ENCODE results near the gene PFDN1. TPM values are rescaled to one million over a fixed set of nuclear protein-coding genes. Genes with fewer than 3 reads are reported as not detected.
A peak's percentile ranks its signal among the peaks of the same experiment; 100 is the strongest.
"Not testable (repeated sequence)": the region's sequence is repeated elsewhere in the genome, so short reads cannot be mapped to it uniquely, and the experiment has no call there.

PFDN1 gene, protein sequence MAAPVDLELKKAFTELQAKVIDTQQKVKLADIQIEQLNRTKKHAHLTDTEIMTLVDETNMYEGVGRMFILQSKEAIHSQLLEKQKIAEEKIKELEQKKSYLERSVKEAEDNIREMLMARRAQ
- 149 and 150 TPM in 2 replicates for total RNA-seq (2014; rRNA removed; shearing (Covaris generic); ENCODE audit: low replicate concordance)

DNA sequence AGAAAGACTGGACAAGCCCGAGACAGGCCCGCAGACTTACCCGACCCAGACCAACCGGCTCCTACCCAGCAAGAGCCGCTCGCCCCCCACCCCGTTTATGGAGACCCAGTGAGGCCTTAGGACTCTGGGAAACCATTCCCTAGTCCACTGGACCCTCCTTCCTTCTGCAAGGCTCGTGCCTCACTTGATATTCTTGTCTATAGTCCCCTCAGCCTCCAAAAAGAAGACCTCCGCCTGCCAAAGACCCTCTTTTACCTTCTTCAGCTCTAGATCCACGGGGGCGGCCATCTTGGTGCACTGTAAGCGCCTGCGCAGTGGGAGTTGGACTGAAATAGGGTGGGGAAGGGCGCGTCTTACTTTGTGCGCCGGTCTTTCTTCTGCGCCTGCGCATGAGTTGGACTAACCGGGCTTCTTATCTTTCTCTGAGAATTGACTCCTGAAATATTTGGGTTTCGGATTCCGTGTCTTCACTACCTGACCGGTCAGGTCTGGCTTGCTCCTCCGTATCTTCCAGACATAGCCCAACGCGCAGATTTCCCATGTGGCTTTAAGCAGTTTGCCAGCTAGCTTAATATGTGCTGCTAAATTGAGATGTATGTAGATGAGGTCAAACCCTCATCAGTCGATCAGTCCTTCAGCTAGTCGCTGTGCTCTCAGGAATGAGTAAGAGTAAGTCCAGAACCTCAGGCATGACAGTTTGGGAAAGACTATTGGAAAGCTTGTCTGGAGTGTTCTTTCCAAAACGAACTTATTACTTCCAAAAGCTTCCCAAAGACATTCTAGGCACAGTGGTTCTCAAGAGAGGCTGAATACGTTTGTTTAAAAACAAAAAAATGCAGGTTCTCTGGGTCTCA, at the start of gene PFDN1:
PFDN1 (minus strand) TSS at position 316 of the 854 bp plus-strand sequence; CDS start at position 288, 28 bp downstream.
- in situ Hi-C loops (cut with HindIII; ENCODE audit: low pct_unique_long_range_greater_than_20kb, low sequenced_read_pairs), result no loop called here
- DNase-seq (ENCODE audit: low read depth), result peak; percentile 86

DNA sequence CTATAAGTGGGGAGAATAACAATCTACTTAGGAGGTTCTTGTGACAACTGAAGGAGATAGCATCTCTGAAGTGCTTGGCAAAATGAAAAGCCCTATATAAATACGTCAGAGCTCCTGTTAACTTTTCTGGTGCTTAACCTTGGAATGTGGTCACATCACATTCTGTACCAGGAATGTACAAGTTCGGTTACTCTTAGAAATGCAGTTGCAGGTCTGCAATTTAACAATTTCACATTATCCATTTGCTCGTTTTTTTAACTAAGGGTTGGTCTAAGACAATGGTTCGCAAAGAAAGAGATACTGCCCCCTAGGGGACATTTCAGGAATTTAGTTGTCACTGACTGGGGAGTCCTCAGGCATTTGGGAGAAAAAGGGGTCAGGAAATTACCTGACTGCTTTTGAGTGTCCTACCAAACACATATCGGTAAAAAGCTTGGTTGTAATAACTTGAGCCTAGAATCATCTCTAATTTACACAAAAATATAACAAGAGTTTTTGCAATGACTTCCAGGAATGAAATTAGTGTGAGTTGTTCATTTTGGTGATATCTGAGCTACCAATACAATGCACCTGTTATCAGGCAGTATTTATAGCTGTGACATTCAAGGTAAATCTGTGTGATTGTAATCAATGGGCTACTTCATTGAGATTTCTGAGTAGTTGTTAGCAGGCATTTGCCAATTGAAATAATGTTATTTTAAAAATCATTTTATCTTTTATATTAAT, 48.9 kb upstream of the PFDN1 start:
- in situ Hi-C loops (cut with HindIII; ENCODE audit: low pct_unique_long_range_greater_than_20kb, low sequenced_read_pairs), result no loop called here
- peak; percentile 52 for DNase-seq (ENCODE audit: low read depth)

DNA sequence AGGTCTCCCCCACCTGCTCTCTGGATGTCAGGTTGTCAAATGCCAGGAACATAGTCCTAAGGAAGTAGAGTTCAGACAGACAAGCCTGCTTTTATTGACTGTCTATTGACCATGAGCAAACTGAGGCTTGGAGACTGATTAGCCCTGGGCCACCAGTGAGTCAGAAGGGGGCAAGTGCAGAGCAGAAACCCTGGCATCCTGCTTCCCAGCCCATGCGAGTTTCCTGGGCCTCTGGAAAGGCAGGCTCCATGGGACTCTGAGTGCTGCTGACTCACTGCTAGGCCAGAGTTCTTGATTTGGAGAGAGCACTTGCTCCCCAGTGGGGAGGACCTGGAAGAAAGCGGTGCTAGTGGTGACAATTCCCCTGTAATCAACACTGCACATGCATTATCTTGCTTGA, 46.3 kb upstream of the PFDN1 start:
- DNase-seq (ENCODE audit: low read depth), result no peak
- in situ Hi-C loops (cut with HindIII; ENCODE audit: low pct_unique_long_range_greater_than_20kb, low sequenced_read_pairs), result no loop called here

DNA sequence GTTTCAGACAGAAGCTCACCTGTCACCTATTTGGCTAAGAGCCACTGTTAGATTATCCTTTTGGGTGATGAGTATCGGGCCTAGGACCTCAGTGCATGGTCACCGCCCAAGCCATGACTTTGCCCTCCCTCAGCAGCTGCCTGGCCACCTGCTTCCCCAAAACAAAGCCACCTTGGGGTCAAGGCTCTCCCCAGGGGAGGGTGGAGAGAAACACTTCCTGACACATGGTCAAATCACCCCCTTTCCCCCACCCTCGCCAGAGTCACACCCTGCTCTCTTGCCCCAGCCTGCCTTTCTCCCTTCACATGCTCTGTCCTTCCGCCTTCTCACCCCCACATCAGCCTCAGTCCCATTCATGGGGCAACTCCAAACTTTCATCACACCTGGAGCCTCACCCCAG, 45.2 kb upstream of the PFDN1 start:
- DNase-seq (ENCODE audit: low read depth), result no peak
- in situ Hi-C loops (cut with HindIII; ENCODE audit: low pct_unique_long_range_greater_than_20kb, low sequenced_read_pairs), result no loop called here

DNA sequence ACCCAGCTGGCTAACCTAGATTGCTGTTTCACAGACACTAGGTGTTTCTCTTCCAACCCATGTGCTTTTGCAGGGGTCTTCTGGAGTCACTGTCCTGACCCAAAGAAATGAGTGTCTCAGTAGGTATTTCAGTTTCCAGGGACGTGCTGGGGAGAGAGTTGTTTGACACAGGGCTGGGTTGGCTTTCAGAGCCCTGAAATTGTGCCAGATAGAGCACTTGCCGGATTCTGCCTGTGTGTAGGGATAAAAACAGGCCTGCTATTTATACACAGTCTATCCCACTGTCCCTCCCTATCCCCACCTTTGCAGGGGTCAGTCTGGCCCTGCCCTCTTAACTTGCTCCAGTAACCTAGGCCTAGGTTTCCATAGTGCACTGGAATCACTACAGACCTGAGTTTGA, 44.5 kb upstream of the PFDN1 start:
- DNase-seq (ENCODE audit: low read depth), result no peak
- in situ Hi-C loops (cut with HindIII; ENCODE audit: low pct_unique_long_range_greater_than_20kb, low sequenced_read_pairs), result no loop called here

DNA sequence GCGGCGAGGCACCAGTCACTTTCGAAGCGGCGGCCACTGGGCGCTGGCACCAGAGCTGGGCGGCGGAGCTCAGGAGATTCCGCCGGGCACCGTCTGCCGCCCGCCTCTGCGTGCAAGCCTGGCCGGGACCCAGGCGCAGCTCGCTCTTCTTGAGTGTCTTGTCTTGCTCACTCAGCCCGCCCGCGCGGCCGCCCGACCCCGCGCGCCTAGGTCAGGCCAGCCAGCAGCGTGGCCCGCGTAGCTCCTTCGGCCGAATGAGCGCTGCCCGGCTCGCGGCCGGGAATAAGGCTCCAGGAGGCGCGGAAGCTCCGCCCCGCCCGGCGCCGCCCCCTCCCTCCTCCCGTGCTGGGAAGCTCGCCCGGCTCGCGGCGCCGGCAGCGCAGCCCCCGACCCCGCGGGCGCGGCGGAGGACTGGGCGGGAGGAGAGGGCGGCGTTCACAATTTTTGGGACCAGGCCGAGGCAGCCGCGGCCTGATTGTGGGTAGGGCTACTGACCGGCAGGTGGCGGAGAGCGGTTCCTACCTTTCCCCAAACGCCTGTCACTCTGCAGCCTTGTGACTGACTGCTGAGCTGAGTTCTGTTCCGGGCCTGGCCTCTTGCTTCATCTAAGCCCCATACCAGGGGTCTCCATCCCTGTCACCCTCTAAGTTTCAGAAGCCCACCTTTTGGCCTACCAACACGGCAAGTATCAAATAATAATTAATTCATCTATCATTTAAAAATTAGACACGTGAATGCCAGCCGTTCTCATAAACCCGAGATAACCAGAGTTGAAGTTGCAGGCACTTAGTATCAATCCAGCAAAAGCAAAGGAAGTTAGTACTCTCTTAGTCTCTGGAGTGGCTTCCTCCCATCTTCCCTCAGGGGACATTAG, 43.7 kb upstream of the PFDN1 start, which contains the start of gene HBEGF:
HBEGF (minus strand) TSS at position 256 of the 874 bp plus-strand sequence. CDS start 275 bp downstream, outside the sequence.
- DNase-seq (ENCODE audit: low read depth), result peak; percentile 72
- in situ Hi-C loops (cut with HindIII; ENCODE audit: low pct_unique_long_range_greater_than_20kb, low sequenced_read_pairs), result no loop called here

DNA sequence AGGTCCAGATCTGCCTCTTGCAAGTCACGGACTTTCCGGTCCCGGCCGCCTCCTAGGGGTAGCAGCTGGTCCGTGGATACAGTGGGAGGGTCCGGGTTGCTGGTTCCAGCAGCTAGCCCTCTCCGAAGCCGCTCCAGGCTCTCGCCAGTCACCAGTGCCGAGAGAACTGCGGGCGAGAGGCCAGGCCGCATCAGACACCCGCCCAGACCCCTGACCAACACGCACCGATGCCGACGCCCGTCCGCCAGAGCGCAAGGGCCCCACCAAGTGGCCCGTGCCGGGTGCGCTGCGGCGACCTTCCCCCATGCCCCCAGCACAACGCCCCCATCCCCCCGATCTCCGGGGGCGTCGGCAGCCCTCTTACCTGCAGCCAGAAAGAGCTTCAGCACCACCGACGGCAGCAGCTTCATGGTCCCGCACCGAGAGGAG, 43.0 kb upstream of the PFDN1 start:
- in situ Hi-C loops (cut with HindIII; ENCODE audit: low pct_unique_long_range_greater_than_20kb, low sequenced_read_pairs), result no loop called here
- no peak for DNase-seq (ENCODE audit: low read depth)

DNA sequence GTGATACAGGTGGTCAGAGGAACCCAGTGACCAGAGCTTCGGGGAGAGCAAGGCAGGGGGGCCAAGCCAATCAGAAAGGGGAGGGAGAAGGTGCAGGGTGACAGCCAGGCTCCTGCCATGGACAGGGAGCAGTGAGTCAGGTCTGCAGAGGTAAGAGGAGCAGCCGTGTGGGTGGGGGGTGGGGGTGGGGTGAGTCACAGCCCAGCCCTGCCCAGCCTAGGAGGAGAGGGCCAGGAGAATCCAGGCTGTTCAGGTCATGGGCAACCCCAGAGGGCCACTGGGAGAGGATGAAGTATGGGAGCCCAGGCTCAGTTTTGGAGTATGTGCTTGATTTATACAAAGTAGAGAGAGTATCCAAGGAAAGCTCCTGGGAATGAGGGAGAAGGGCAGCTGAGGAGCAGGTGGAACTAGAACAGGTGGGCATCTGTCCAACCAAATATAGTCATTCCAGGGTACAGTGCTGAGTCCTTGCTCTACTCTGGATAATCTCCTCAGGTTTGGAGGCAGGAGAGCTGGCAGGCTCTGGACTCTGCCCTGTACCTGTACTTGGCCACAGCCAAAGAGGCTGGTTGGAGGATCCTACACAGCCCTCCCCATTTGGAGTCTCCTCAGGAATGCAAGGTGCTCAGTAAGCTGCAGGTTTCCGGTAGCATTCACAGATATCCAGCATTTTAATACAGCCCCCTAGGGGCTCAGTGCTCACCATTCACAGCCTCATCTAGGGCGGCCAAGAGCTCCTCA, 42.0 kb upstream of the PFDN1 start:
- in situ Hi-C loops (cut with HindIII; ENCODE audit: low pct_unique_long_range_greater_than_20kb, low sequenced_read_pairs), result no loop called here
- DNase-seq (ENCODE audit: low read depth), result peak; percentile 47

DNA sequence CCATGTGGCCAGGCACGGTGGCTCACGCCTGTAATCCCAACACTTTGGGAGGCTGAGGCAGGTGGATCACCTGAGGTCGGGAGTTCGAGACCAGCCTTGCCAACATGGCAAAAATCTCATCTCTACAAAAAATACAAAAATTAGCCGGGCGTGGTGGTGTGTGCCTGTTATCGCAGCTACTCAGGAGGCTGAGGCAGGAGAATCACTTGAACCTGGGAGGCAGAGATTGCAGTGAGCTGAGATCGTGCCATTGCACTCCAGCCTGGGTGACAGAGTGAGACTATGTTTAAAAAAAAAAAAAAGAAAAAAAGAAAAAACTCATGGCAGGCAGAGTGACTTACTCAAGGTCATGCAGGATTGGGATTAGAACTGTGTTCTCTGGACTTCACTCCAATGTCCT, 40.9 kb upstream of the PFDN1 start:
- in situ Hi-C loops (cut with HindIII; ENCODE audit: low pct_unique_long_range_greater_than_20kb, low sequenced_read_pairs); DNase-seq (ENCODE audit: low read depth): not testable (repeated sequence)

DNA sequence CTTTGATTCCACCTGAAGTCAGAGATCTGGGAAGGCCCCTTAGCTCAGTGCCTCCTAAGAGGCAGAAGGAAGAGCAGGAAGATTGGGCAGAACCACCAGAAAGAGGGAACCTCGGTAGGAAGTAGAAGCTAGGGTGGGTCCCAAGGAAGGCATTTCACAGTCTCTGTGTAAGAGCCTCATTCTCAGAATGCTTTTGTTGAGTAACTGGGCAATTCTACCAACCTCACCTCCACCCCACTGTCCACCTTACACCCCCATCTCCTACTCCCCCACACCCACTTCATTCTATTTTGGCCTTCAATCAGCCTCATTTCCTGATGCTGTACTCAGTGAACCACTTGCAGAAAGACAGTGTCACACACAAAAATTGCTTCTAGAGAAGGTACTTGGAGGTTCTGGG, 40.0 kb upstream of the PFDN1 start:
- in situ Hi-C loops (cut with HindIII; ENCODE audit: low pct_unique_long_range_greater_than_20kb, low sequenced_read_pairs), result no loop called here
- DNase-seq (ENCODE audit: low read depth), result no peak

DNA sequence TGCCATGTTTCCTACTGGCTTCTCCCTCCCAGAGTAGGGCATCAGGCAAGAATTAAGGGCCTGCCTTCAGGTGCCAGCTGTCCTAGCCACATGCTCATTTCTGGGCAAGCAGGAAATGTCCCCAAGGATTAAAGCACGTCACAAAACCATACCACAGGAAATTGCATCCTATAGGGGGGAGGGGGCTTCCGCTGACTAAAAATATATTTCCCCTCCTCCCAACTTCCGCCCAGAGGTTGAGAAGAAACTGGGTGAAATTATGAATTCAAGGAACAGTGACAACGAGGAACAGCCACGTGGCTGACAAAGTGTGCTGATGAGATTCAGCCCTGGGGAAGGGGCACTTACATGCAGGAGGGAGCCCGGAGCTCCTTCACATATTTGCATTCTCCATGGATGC, 39.4 kb upstream of the PFDN1 start:
- no peak for DNase-seq (ENCODE audit: low read depth)
- in situ Hi-C loops (cut with HindIII; ENCODE audit: low pct_unique_long_range_greater_than_20kb, low sequenced_read_pairs), result no loop called here

DNA sequence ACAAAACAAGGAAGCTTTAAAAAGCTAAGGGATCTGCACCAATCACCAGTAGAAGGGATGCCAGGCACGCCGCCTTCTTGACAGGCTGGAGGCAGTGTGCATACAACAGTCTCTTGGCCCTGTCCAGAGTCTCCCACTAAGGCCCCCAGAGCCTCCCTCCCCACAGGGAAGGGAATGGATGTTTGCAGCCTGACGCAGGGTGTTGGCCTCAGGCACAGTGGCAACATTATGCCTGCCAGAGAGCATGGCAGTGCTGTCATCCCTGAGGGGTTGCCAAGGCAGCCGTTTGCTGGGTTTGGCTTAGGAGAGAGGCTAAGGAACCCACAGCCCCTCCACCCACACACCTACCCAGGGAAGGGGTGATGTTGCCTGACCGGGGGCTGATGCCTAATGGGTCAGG, 38.7 kb upstream of the PFDN1 start:
- no peak for DNase-seq (ENCODE audit: low read depth)
- in situ Hi-C loops (cut with HindIII; ENCODE audit: low pct_unique_long_range_greater_than_20kb, low sequenced_read_pairs), result no loop called here

DNA sequence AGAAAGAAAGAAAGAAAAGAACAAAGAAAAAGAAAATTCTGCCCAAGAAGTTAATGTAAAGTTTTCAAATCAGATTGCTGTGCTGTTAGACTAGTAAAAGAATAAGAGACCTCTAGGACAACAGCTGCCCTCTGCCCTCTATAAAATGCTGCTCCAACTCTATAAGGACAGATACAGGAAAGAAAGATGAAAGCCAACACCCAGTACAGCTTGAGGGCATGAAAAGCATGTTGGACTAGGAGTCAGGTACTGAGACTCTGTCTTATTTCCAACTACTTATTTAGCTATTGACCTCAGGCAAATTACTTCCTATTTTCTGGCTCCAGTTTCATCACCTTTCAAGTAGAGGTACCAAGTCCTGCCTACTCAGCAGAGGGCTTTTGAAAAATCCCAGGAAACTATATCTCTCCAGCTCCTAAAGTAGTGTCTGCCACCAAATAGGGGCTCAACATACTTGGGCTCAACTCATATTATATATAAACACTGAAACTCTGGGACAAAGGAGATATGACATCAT, 37.8 kb upstream of the PFDN1 start:
- no peak for DNase-seq (ENCODE audit: low read depth)
- in situ Hi-C loops (cut with HindIII; ENCODE audit: low pct_unique_long_range_greater_than_20kb, low sequenced_read_pairs), result no loop called here

DNA sequence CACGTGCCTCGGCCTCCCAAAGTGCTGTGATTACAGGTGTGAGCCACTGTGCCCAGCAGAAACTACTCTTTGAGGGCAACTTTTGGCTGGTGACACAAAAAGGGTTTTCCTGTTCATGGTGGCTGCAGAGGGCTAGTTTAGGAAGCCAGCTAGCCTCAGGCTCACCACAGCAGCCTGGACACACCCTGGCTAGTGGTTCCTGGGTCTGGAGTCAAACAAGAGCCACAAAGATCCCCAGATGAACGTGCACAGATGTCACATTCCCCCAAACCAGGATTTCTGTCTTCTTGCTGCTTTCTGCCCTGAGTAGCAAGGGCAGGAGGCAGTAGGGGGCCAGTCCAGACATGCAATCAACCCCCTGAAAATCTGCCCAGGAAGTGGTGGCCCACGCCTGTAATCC, 36.7 kb upstream of the PFDN1 start:
- in situ Hi-C loops (cut with HindIII; ENCODE audit: low pct_unique_long_range_greater_than_20kb, low sequenced_read_pairs), result no loop called here
- DNase-seq (ENCODE audit: low read depth), result no peak

DNA sequence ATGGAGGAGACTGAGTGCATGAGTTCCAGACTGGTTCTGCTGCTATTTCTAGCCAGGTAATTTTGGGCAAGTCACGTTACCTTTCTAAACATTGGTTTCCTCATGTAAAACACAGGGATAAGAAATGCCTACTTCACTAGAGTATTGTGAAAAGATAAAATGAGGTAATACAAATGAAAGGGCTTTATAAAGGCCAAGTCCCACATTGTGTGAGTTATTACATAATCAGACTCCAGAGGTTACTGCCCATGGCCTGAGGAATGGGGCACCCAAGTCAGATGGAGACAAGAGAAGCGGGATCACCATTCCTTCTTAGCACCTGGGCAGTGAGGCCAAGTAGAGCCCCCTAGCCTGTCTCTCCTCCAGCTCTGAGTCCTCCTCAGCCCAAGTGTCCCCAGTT, 36.0 kb upstream of the PFDN1 start:
- no peak for DNase-seq (ENCODE audit: low read depth)
- in situ Hi-C loops (cut with HindIII; ENCODE audit: low pct_unique_long_range_greater_than_20kb, low sequenced_read_pairs), result no loop called here

DNA sequence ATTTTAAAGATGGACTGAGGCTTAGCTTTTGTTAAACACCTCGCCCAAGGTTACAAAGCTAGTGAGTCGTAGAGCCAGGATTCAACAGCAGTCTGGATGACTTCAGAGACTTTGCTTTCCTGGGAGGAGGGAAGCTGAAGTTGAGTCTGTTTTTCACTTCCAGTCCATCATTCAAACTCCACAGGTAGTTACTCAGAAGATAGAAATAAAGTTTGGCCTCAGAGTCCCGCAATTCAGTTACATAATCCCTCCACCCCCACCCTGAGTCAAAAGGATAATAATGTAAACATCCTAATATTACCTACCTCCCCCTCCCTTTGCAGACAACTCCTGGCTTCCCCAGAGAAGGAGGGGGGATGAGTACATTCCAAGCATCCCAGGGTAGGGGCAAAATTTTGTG, 35.4 kb upstream of the PFDN1 start:
- no peak for DNase-seq (ENCODE audit: low read depth)
- in situ Hi-C loops (cut with HindIII; ENCODE audit: low pct_unique_long_range_greater_than_20kb, low sequenced_read_pairs), result no loop called here

DNA sequence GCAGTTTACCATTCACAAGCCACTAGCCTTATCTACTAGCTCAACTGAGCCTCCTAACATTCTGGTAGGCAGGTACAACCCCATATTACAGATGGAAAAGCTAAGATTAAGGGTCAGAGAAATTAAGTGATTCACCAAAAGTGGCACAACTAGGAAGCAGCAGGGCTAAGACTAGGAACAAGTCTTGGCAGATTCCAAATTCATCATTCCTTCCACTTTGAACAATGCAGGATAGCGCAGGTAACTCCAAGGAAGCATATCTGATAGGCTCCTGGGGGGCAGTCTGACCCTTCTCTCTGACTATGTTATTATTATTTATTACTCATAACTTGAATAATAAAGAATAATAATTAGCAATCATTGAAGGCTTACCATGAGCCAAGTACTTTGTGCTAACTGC, 35.0 kb upstream of the PFDN1 start:
- no peak for DNase-seq (ENCODE audit: low read depth)
- in situ Hi-C loops (cut with HindIII; ENCODE audit: low pct_unique_long_range_greater_than_20kb, low sequenced_read_pairs), result no loop called here

Measured in Caki2 (cell line).